ENCODE data around the gene TLR8.

TLR8 gene

DNA sequence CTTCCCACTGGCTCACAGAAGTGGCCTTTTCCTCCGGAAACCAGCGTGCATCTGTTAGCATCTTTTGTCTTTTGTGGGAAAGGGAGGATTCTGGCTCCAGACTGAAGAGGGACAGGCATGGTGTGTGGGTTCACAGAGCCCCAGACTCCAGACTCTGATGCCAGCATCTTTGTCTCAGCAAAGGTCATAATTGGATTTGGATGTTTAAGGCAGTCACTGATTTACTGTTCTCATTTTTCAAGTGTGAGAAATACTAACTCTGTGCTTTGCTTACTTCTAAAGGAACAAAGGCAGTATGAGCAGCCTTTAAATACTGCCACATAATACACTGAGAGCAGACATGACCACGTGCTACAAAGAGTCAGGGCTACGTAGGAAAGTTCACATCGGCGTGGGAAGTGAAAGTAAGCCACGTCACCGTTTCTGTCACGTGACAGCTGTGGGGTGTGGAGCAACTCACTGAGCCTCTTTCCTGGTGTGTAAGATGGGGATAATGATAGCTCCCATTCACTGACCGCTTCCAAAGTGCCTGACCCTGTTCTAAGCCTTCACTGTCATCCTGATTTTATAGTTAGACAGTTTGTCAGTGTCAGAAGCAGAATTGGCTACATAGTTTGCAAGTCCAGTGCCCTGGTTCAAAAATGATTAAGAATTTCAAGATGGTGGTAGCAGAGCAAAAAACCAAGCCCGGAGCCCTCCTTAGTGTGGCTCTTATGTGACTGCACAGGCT lies 43.7 kb downstream of the TLR8 start:
- TF ChIP-seq TAF1 (IDR thresholded peaks at IDR 0.05; ENCODE audit: borderline replicate concordance, insufficient read depth, low read length) = no peak
- peak; percentile 18; the same call in 1 of the 2 replicates for TF ChIP-seq POLR2AphosphoS5 (IDR thresholded peaks at IDR 0.05; ENCODE audit: low read depth, low read length)
- TF ChIP-seq SIN3A (IDR thresholded peaks at IDR 0.05; ENCODE audit: borderline replicate concordance, insufficient read depth, low read length) = 0 out of 2 replicates have a peak, but pooled peaks have one; percentile 65
- TF ChIP-seq, protein P1, sequence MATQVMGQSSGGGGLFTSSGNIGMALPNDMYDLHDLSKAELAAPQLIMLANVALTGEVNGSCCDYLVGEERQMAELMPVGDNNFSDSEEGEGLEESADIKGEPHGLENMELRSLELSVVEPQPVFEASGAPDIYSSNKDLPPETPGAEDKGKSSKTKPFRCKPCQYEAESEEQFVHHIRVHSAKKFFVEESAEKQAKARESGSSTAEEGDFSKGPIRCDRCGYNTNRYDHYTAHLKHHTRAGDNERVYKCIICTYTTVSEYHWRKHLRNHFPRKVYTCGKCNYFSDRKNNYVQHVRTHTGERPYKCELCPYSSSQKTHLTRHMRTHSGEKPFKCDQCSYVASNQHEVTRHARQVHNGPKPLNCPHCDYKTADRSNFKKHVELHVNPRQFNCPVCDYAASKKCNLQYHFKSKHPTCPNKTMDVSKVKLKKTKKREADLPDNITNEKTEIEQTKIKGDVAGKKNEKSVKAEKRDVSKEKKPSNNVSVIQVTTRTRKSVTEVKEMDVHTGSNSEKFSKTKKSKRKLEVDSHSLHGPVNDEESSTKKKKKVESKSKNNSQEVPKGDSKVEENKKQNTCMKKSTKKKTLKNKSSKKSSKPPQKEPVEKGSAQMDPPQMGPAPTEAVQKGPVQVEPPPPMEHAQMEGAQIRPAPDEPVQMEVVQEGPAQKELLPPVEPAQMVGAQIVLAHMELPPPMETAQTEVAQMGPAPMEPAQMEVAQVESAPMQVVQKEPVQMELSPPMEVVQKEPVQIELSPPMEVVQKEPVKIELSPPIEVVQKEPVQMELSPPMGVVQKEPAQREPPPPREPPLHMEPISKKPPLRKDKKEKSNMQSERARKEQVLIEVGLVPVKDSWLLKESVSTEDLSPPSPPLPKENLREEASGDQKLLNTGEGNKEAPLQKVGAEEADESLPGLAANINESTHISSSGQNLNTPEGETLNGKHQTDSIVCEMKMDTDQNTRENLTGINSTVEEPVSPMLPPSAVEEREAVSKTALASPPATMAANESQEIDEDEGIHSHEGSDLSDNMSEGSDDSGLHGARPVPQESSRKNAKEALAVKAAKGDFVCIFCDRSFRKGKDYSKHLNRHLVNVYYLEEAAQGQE (IDR thresholded peaks at IDR 0.05; ENCODE audit: insufficient read depth in 1 of 2, low read depth in 2 of 2, low read length in 2 of 2) = peak in 1 of 2 experiments; percentile 25; a peak in 1 of 4 replicates
- no peak for TF ChIP-seq FOXP2 (optimal IDR thresholded peaks at IDR 0.05; ENCODE audit: borderline replicate concordance, extremely low read depth, extremely low read length, insufficient read depth)

DNA sequence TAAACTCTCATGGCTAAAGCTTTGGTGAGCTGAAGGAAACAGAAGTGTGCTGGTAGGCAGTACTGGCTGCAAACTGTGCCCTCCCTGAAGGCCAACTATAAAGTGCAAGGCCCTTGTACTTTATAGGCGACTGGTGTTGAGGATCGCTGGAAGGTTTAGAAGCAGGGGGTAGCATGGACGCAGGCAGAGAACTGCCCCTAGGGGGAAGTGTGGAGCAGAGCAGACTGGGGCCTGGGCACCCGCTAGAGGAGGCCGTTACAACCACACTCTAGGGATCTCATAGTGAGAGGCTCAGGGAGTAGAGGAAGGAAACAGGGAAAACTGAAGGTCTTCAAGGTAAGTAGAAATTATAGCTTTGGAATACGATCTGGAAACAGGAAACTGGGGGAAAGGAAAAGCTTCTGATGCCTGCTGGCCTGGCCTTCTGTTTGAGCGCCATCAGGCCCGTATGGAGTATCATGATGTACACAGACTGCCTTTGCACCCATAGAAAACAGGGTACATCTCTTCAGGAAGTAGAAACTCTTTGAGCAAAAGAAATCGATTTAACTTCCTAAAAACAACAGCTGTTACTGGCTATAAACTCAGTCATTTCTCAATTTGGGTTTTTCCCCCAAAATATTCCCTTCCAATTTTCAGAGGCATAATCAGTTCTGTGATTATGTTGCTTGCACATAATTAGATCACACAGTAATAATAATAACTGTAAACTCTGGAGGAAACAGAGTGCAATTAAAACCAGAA lies 44.6 kb downstream of the TLR8 start:
- TF ChIP-seq POLR2AphosphoS5 (IDR thresholded peaks at IDR 0.05; ENCODE audit: low read depth, low read length) (no peak), TAF1 (IDR thresholded peaks at IDR 0.05; ENCODE audit: borderline replicate concordance, insufficient read depth, low read length) (0 out of 2 replicates have a peak, but pooled peaks have one; percentile 17), FOXP2 (optimal IDR thresholded peaks at IDR 0.05; ENCODE audit: borderline replicate concordance, extremely low read depth, extremely low read length, insufficient read depth) (no peak)

DNA sequence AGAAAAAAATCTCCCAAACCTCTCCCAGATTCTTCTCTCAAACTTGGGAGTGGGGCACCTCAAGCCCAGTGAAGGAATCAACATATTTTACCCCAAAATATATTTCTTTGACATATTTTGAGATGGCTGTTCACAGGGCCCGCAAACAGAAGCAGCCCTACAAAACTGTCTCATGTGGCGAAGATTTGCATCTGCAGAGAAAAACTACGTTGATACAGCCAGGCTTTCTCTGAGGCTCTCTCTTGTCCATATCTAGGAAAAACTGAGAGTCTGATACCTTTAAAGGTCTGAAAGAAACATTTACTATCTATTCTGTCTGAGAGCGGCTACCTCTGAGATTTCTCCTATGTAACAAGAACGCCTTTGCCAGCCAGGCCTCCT lies 45.2 kb downstream of the TLR8 start:
- TF ChIP-seq POLR2AphosphoS5 (IDR thresholded peaks at IDR 0.05; ENCODE audit: low read depth, low read length) = no peak

DNA sequence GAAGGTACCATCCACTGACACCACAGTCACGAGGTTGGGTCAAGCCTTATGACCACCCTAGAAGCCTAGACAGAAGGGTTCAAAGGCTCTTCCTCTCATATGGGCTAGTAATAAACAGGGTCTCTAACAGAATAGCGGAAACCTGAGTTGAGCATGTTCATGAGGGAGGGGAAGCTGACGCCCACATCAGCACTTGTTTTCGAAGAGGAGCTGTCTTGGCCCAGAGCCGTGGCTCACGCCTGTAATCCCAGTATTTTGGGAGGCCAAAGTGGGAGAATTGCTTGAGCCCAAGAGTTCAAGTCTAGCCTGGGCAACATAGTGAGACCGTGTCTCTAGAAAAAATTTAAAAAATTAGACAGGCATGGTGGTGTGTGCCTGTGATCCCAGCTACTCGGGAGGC lies 47.0 kb downstream of the TLR8 start:
- TF ChIP-seq POLR2AphosphoS5 (IDR thresholded peaks at IDR 0.05; ENCODE audit: low read depth, low read length) (no peak), TAF1 (IDR thresholded peaks at IDR 0.05; ENCODE audit: borderline replicate concordance, insufficient read depth, low read length) (no peak), SIN3A (IDR thresholded peaks at IDR 0.05; ENCODE audit: borderline replicate concordance, insufficient read depth, low read length) (no peak), FOXP2 (optimal IDR thresholded peaks at IDR 0.05; ENCODE audit: borderline replicate concordance, extremely low read depth, extremely low read length, insufficient read depth) (no peak)
- TF ChIP-seq, protein P1 (IDR thresholded peaks at IDR 0.05; ENCODE audit: insufficient read depth in 1 of 2, low read depth in 2 of 2, low read length in 2 of 2) = no peak

DNA sequence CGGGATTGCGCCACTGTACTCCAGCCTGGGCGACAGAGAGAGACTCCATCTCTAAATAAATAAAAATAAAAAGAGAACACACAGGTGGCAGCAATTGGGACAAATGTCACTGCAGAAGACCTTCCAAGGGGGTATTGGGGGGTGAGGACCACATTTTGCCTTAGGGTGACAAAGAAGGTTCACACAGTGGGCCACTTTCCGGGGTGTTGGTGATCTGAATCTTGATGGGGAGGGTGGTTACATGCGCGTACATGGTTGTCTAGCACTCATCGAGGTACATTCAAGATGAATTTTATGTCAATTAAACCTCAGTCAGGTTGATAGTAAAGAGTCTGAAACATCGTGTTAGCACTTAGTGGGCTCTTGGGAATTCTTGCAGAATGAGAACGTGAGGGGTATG lies 48.0 kb downstream of the TLR8 start:
- TF ChIP-seq POLR2AphosphoS5 (IDR thresholded peaks at IDR 0.05; ENCODE audit: low read depth, low read length) (no peak), SIN3A (IDR thresholded peaks at IDR 0.05; ENCODE audit: borderline replicate concordance, insufficient read depth, low read length) (no peak), TAF1 (IDR thresholded peaks at IDR 0.05; ENCODE audit: borderline replicate concordance, insufficient read depth, low read length) (no peak), FOXP2 (optimal IDR thresholded peaks at IDR 0.05; ENCODE audit: borderline replicate concordance, extremely low read depth, extremely low read length, insufficient read depth) (no peak)
- TF ChIP-seq, protein P1 (IDR thresholded peaks at IDR 0.05; ENCODE audit: insufficient read depth in 1 of 2, low read depth in 2 of 2, low read length in 2 of 2) = no peak

DNA sequence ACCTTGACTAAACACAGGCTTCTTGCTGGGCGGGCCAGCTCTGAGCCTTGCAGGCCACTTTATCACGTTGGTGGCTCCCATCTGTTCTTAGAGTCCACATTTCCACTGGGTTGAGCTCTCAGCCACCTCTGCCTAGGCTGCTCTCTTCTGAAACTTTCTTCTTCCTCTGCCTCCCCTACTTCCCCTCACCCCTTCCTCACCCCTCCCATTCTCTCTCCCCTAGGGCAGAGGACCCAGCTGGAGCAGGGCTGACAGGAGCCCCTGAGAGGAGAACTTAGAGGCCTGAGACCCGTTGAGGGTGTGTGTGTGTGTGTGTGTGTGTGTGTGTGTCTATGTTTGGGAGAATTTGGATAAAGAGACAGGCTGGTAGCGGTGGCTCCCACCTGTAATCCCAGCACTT lies 48.6 kb downstream of the TLR8 start:
- TF ChIP-seq POLR2AphosphoS5 (IDR thresholded peaks at IDR 0.05; ENCODE audit: low read depth, low read length) (no peak), FOXP2 (optimal IDR thresholded peaks at IDR 0.05; ENCODE audit: borderline replicate concordance, extremely low read depth, extremely low read length, insufficient read depth) (no peak), TAF1 (IDR thresholded peaks at IDR 0.05; ENCODE audit: borderline replicate concordance, insufficient read depth, low read length) (no peak), SIN3A (IDR thresholded peaks at IDR 0.05; ENCODE audit: borderline replicate concordance, insufficient read depth, low read length) (no peak)
- TF ChIP-seq, protein P1 (IDR thresholded peaks at IDR 0.05; ENCODE audit: insufficient read depth in 1 of 2, low read depth in 2 of 2, low read length in 2 of 2) = no peak
